H9 (cell line): ENCODE data around the gene CILP2. TPM values are rescaled to one million over a fixed set of nuclear protein-coding genes. Genes with fewer than 3 reads are reported as not detected.
A peak's percentile ranks its signal among the peaks of the same experiment; 100 is the strongest.

Source experiments
- DNase-seq: peaks from one replicate; pipeline ENCODE4 v3.0.0-alpha.2; 2017
- H2AFZ ChIP-seq: one replicate; pipeline ENCODE4 v1.6.1; 2013; ENCODE audit warnings: mild to moderate bottlenecking, low read length, control low read depth, moderate library complexity
- H2AK5ac ChIP-seq: 2 replicates; pipeline ENCODE4 v1.6.1; 2013; ENCODE audit warnings: low read length, control low read depth, mixed read lengths; ENCODE audit not compliant: insufficient read length
- H2BK120ac ChIP-seq: one replicate; pipeline ENCODE4 v1.6.1; 2013; ENCODE audit warnings: low read depth, mild to moderate bottlenecking, low read length, control low read depth, inconsistent platforms; ENCODE audit not compliant: poor library complexity, severe bottlenecking
- H2BK12ac ChIP-seq: 2 replicates; pipeline ENCODE4 v1.6.1; 2013; ENCODE audit warnings: low read length, control low read depth, mixed read lengths, low read depth; ENCODE audit not compliant: insufficient read length
- H2BK15ac ChIP-seq: 2 replicates; pipeline ENCODE4 v1.6.1; 2013; ENCODE audit warnings: low read depth, low read length, control low read depth
- H2BK20ac ChIP-seq: one replicate; pipeline ENCODE4 v1.6.1; 2013; ENCODE audit warnings: low read depth, mild to moderate bottlenecking, low read length, control low read depth, inconsistent platforms; ENCODE audit not compliant: poor library complexity, severe bottlenecking
- H2BK5ac ChIP-seq: 2 replicates; pipeline ENCODE4 v1.6.1; 2013; ENCODE audit warnings: low read length, control low read depth, mixed read lengths; ENCODE audit not compliant: insufficient read length
- H3K14ac ChIP-seq: 2 replicates; pipeline ENCODE4 v1.6.1; 2013; ENCODE audit warnings: low read length, control low read depth; ENCODE audit not compliant: insufficient read depth
- H3K18ac ChIP-seq: 2 replicates; pipeline ENCODE4 v1.6.1; 2013; ENCODE audit warnings: low read depth, mild to moderate bottlenecking, mixed read lengths, low read length, control low read depth; ENCODE audit not compliant: insufficient read length
- H3K23ac ChIP-seq: 2 replicates; pipeline ENCODE4 v1.6.1; 2013; ENCODE audit warnings: low read length, control low read depth, mixed read lengths, low read depth; ENCODE audit not compliant: insufficient read length
- H3K23me2 ChIP-seq: 2 replicates; pipeline ENCODE4 v1.6.1; 2013; ENCODE audit warnings: low read depth, mild to moderate bottlenecking, mixed read lengths, low read length, control low read depth; ENCODE audit not compliant: insufficient read length, poor library complexity, severe bottlenecking
- H3K27ac ChIP-seq: 2 replicates; pipeline ENCODE4 v1.5.1; 2013; ENCODE audit warnings: low read length, control low read depth, mixed read lengths, low read depth; ENCODE audit not compliant: insufficient read length
- H3K27me3 ChIP-seq: 2 replicates; pipeline ENCODE4 v1.6.1; 2013; ENCODE audit warnings: low read length, control low read depth, inconsistent platforms; ENCODE audit not compliant: insufficient read depth
- H3K4ac ChIP-seq: 2 replicates; pipeline ENCODE4 v1.6.1; 2013; ENCODE audit warnings: low read depth, mild to moderate bottlenecking, control low read depth, inconsistent platforms, low read length, moderate library complexity
- H3K4me1 ChIP-seq: 2 replicates; pipeline ENCODE4 v1.6.1; 2013; ENCODE audit warnings: low read length, control low read depth, inconsistent platforms; ENCODE audit not compliant: insufficient read depth
- H3K4me2 ChIP-seq: 2 replicates; pipeline ENCODE4 v1.6.1; 2013; ENCODE audit warnings: low read length, control low read depth, mixed read lengths; ENCODE audit not compliant: insufficient read length, insufficient read depth
- H3K56ac ChIP-seq: 2 replicates; pipeline ENCODE4 v1.6.1; 2013; ENCODE audit warnings: low read depth, mild to moderate bottlenecking, mixed read lengths, low read length, control low read depth; ENCODE audit not compliant: insufficient read length
- H3K79me1 ChIP-seq: 2 replicates; pipeline ENCODE4 v1.6.1; 2013; ENCODE audit warnings: low read depth, mild to moderate bottlenecking, moderate library complexity, low read length, control low read depth, inconsistent platforms; ENCODE audit not compliant: insufficient read depth, poor library complexity, severe bottlenecking
- H3K79me2 ChIP-seq: 2 replicates; pipeline ENCODE4 v1.6.1; 2013; ENCODE audit warnings: low read length, control low read depth, inconsistent platforms; ENCODE audit not compliant: insufficient read depth
- H3K9ac ChIP-seq: 2 replicates; pipeline ENCODE4 v1.6.1; 2013; ENCODE audit warnings: low read length, control low read depth, mixed read lengths; ENCODE audit not compliant: insufficient read length; ENCODE audit errors: extremely low read depth
- H3K9me3 ChIP-seq: one replicate; pipeline ENCODE4 v1.6.1; 2013; ENCODE audit warnings: low read depth, low read length, inconsistent platforms; ENCODE audit not compliant: control insufficient read depth
- H3T11ph ChIP-seq: one replicate; pipeline ENCODE4 v1.6.1; 2013; ENCODE audit warnings: mild to moderate bottlenecking, low read length, control low read depth, inconsistent platforms
- H4K20me1 ChIP-seq: one replicate; pipeline ENCODE4 v1.6.1; 2013; ENCODE audit not compliant: control insufficient read depth, insufficient read length, insufficient read depth
- H4K5ac ChIP-seq: 2 replicates; pipeline ENCODE4 v1.6.1; 2013; ENCODE audit warnings: low read depth, mild to moderate bottlenecking, mixed read lengths, low read length, control low read depth; ENCODE audit not compliant: insufficient read length
- H4K8ac ChIP-seq: replicated peaks from 2 replicates; pipeline ENCODE4 v1.6.1; 2013; ENCODE audit warnings: low read length, control low read depth, mixed read lengths, low read depth; ENCODE audit not compliant: insufficient read length
- H4K91ac ChIP-seq: 2 replicates; pipeline ENCODE4 v1.6.1; 2013; ENCODE audit warnings: low read depth, mild to moderate bottlenecking, moderate library complexity, mixed read lengths, low read length, control low read depth; ENCODE audit not compliant: insufficient read length
- H3K27ac Mint-ChIP-seq, 3 experiments: 2 replicates in 2 of 3; 3 replicates in 1 of 3; pipeline ENCODE4 v1.8.0; 2020 to 2021; ENCODE audit warnings: mixed read lengths in 3 of 3, mild to moderate bottlenecking in 1 of 3, moderate library complexity in 1 of 3
- H3K27me3 Mint-ChIP-seq: 2 replicates; pipeline ENCODE4 v1.8.0; 2021; ENCODE audit warnings: low read depth, mild to moderate bottlenecking, moderate library complexity, mixed read lengths
- H3K36me3 Mint-ChIP-seq, 3 experiments: 2 replicates in 2 of 3; 3 replicates in 1 of 3; pipeline ENCODE4 v1.8.0; 2020 to 2021; ENCODE audit warnings: low read depth in 3 of 3, mixed read lengths in 3 of 3; ENCODE audit not compliant: insufficient read depth in 1 of 3
- H3K4me1 Mint-ChIP-seq, 2 experiments: 2 replicates each; pipeline ENCODE4 v1.8.0; 2020; ENCODE audit warnings: mixed read lengths in 2 of 2
- H3K4me3 Mint-ChIP-seq, 2 experiments: 2 replicates in 1 of 2; 3 replicates in 1 of 2; pipeline ENCODE4 v1.8.0; 2020 to 2021; ENCODE audit warnings: mild to moderate bottlenecking in 2 of 2, mixed read lengths in 2 of 2, moderate library complexity in 1 of 2
- H3K9me3 Mint-ChIP-seq, 2 experiments: 2 replicates in 1 of 2; 3 replicates in 1 of 2; pipeline ENCODE4 v1.8.0; 2020; ENCODE audit warnings: mild to moderate bottlenecking in 2 of 2, mixed read lengths in 2 of 2, moderate library complexity in 1 of 2
- WGBS: extraction: QIAGEN DNeasy Blood & Tissue Kit; methylation state at CpG from one replicate; pipeline ENCODE4 v1.1.7; 2013; ENCODE audit warnings: missing lambda C conversion rate, low lambda C conversion rate, mixed read lengths; ENCODE audit not compliant: insufficient read length; ENCODE audit errors: extremely low coverage; 5-methylcytosine and 5-hydroxymethylcytosine counted together
- total RNA-seq: library from RNA; stranded (reverse); gene quantifications from 2 replicates; pipeline ENCODE4 v1.2.1, GENCODE V29; 2021
- TF ChIP-seq, protein P1 (sequence below): fragments of 200-600 bp; sonication (generic); conservative IDR thresholded peaks from 3 replicates; pipeline ENCODE4 v1.8.0; 2021; ENCODE audit warnings: antibody characterized with exemption, mild to moderate bottlenecking

CILP2 gene
- total RNA-seq, 1 experiment from 2014 or later = 6.4 TPM

DNA sequence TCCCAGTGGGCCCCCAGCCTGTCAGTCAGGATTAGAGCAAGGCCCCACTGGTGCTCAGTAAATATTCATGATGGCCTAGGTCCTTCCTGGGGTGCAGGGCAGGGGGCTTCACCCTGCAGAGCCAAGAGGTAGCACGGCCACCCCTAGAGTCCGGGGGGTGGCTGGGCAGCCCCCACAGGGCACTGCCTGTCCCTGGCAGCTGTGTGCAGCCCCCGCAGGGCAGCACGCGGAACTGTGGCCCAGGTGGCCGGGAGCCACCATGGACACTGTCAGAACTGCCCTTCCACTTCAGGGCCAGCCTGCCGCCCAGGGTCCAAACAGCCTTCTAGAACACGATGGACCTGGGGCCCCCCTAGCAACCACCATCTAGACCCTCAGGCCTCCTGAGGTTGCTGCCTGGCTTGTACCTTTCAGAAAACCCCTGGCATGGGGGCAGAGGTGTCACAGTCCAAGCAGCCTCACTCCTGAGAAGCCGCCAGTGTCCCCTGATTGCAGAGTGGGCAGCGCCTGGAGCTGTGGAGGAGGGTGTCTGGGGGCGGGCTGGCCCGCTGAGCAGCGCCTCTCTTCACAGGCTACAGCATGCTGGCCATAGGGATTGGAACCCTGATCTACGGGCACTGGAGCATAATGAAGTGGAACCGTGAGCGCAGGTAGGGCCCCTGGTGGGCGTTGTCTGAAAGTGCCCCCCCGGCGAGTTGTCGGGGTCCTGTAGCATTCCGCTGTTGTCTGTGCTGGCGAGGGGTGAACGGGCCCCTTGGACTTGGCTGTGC, 12.3 kb upstream of the CILP2 start:
- Histone ChIP-seq H3K27ac (no peak overlapping the region), H2AK5ac (no peak overlapping the region), H3K18ac (no peak overlapping the region), H2BK15ac (no peak overlapping the region), H2AFZ (no peak overlapping the region), H3K56ac (no peak overlapping the region), H3K4ac (no peak overlapping the region), H3K23ac (no peak overlapping the region), H3K27me3 (no peaks in the 10 kb centered on the region), H2BK20ac (no peak overlapping the region), H3K4me1 (no peaks in the 10 kb centered on the region), H3K79me1 (peaks cover 6% of the 10 kb centered on the region), H4K20me1 (peaks cover 3% of the 10 kb centered on the region), H3T11ph (no peak overlapping the region), H2BK12ac (no peak overlapping the region), H3K4me2 (no peak overlapping the region), H3K14ac (no peak overlapping the region), H2BK5ac (no peak overlapping the region), H2BK120ac (no peak overlapping the region), H3K9ac (no peak overlapping the region), H3K79me2 (no peaks in the 10 kb centered on the region; the same call in 1 of the 2 replicates), H3K9me3 (peaks cover 5% of the 10 kb centered on the region), H4K5ac (no peak overlapping the region), H4K8ac (no peak overlapping the region), H4K91ac (no peak overlapping the region), H3K23me2 (no peaks in the 10 kb centered on the region)
- TF ChIP-seq, protein P1, sequence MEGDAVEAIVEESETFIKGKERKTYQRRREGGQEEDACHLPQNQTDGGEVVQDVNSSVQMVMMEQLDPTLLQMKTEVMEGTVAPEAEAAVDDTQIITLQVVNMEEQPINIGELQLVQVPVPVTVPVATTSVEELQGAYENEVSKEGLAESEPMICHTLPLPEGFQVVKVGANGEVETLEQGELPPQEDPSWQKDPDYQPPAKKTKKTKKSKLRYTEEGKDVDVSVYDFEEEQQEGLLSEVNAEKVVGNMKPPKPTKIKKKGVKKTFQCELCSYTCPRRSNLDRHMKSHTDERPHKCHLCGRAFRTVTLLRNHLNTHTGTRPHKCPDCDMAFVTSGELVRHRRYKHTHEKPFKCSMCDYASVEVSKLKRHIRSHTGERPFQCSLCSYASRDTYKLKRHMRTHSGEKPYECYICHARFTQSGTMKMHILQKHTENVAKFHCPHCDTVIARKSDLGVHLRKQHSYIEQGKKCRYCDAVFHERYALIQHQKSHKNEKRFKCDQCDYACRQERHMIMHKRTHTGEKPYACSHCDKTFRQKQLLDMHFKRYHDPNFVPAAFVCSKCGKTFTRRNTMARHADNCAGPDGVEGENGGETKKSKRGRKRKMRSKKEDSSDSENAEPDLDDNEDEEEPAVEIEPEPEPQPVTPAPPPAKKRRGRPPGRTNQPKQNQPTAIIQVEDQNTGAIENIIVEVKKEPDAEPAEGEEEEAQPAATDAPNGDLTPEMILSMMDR = no peak; the same call in 2 of the 3 replicates
- H3K9me3 Mint-ChIP-seq = peaks cover 3 to 4% of the 10 kb centered on the region in 2 experiments; a peak in 3 of 5 replicates
- H3K36me3 Mint-ChIP-seq = peaks cover 12 to 60% (median 48%) of the 10 kb centered on the region in 3 experiments; a peak in 6 of 7 replicates
- DNase-seq = no peak
- H3K4me3 Mint-ChIP-seq = no peak overlapping the region
- H3K4me1 Mint-ChIP-seq = peaks cover 11 to 24% of the 10 kb centered on the region in 2 experiments
- no peaks in the 10 kb centered on the region for H3K27me3 Mint-ChIP-seq
- WGBS = no CpG with 5 or more reads among the region's 23 CpGs
- peak overlapping the region in 2 of 3 experiments; percentile 18 to 75; a peak in 2 of 7 replicates for H3K27ac Mint-ChIP-seq
